LNCaP clone FGC (cell line): ENCODE data around the gene PABPC4L.
"Not testable (repeated sequence)": the region's sequence is repeated elsewhere in the genome, so short reads cannot be mapped to it uniquely, and the experiment has no call there.

ENCODE experiments used
- DNase-seq: peaks from one replicate; pipeline ENCODE4 v3.0.0-alpha.2; 2011; ENCODE audit warnings: low read depth
- H3K4me3 ChIP-seq: 2 replicates; pipeline ENCODE4 v1.5.1; 2011; ENCODE audit warnings: mild to moderate bottlenecking, low read depth, low read length, control low read depth
- CTCF ChIP-seq: IDR thresholded peaks from 2 replicates; pipeline ENCODE4 v1.5.1; 2012; ENCODE audit warnings: mild to moderate bottlenecking; ENCODE audit not compliant: control insufficient read depth, insufficient read depth; ENCODE audit errors: extremely low read depth

PABPC4L gene

GRCh38 chr4:134201216-134202161, at the start of gene PABPC4L:
Gene PABPC4L, minus strand, starts transcription at chr4:134201789. Its CDS starts 770 bp downstream, at chr4:134201019.
- no peak for DNase-seq
- TF ChIP-seq CTCF = no peak
- H3K4me3 ChIP-seq = no peak within 1 kb of the TSS

- TF ChIP-seq CTCF = no peak
- no peak for DNase-seq
- H3K4me3 ChIP-seq = no peak overlapping the region
Measured at GRCh38 chr4:134251322-134251721, 49.7 kb upstream of the PABPC4L start.

GRCh38 chr4:134243742-134244713, 42.4 kb upstream of the PABPC4L start:
- H3K4me3 ChIP-seq = no peak overlapping the region
- TF ChIP-seq CTCF = no peak
- DNase-seq = no peak

GRCh38 chr4:134219043-134219442, 17.5 kb upstream of the PABPC4L start:
- DNase-seq = no peak
- no peak for TF ChIP-seq CTCF
- H3K4me3 ChIP-seq = no peak overlapping the region

- no peak overlapping the region for H3K4me3 ChIP-seq
- no peak for TF ChIP-seq CTCF
- DNase-seq = no peak
Measured at GRCh38 chr4:134216411-134216810, 14.8 kb upstream of the PABPC4L start.

- TF ChIP-seq CTCF = no peak
- no peak overlapping the region for H3K4me3 ChIP-seq
- no peak for DNase-seq
Measured at GRCh38 chr4:134215620-134216344, 14.2 kb upstream of the PABPC4L start.

- H3K4me3 ChIP-seq, DNase-seq: not testable (repeated sequence)
Measured at GRCh38 chr4:134207955-134208354, 6.4 kb upstream of the PABPC4L start.
